Ramos (cell line): Measurements from ENCODE around the gene CPN2.

Experiments used
- in situ Hi-C: fragments of 300-500 bp; cut with MboI; formaldehyde crosslinking; loops from one replicate; pipeline ENCODE4 v1.14.3; 2022; ENCODE audit warnings: low sequenced_read_pairs; ENCODE audit not compliant: unreplicated experiment

The CPN2 gene

DNA sequence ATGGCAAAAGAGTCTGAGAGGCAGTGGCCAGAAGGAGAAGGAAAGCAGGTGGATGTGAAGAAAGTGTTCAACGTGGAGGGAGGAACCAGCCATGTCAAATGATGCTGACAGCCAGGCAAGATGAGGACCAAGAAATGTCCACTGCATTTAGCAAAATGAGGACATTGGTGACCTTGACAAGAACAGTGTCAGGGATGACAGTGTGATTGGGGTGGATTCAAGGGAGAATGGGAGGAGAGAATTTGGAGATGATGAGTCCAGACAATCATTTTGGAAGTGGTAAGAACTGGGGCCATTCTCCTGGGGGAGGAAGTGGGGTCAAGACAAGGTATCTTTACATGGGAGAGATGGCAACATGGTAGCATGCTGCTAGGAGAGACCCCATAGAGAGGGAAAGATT lies 47.4 kb downstream of the CPN2 start:
- in situ Hi-C loops: no loop called here

DNA sequence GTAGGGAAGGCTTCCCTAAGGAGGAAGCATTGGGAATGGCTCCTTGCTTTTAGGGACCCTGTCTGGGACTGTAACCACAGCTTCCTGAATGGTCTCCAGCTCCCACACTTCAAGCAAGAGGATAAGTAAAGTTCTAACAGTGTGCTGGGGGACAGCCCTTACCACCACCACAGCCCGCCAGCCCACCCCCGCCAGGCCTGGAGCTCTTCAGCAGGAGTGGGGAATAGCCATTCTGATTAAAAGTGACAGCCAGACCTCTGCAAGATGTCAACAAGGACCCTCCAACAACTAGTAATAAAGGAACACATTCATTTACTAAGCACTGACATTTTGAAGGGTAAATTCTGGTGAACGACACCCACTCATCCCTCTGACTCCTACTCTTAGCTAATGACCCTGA lies 49.4 kb downstream of the CPN2 start:
- in situ Hi-C loops: no loop called here

DNA sequence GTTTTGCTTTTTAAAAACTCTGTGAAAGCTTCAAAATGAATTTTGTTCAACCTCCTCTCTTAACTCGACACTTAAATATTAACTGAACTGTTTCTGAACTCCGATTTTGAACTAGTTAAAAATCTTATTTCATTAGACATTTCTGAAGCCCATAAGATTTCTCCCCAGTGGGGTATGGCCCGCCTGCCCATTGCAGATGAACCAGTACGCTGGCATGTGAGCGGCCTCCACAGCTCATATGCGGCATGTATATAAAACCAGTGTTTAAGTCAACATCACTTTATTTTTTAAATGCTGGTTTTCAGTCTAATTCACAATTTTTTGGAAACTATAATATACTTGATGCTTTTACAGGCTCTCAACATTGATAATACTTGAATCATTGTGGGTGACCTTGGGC lies 50.2 kb downstream of the CPN2 start:
- in situ Hi-C loops: no loop called here

DNA sequence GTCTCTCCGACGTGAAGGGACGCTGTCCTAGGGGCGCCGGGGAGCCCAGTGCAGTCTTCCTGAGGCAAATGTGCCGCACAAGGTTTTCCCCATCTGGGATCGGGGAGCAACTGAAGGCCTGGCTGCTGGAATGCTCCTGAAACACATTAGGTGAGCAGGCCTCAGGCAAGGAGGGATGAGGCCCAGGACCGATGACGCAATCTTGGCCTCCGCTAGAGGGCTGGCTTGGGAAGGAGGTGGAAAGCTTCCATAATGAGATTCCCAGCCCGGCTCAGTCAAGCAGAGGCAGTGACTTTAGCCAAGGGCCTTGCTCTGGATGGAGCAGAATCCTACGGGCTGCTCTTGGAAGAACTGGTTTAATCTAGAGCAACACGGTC lies 50.8 kb downstream of the CPN2 start:
- in situ Hi-C loops: no loop called here

DNA sequence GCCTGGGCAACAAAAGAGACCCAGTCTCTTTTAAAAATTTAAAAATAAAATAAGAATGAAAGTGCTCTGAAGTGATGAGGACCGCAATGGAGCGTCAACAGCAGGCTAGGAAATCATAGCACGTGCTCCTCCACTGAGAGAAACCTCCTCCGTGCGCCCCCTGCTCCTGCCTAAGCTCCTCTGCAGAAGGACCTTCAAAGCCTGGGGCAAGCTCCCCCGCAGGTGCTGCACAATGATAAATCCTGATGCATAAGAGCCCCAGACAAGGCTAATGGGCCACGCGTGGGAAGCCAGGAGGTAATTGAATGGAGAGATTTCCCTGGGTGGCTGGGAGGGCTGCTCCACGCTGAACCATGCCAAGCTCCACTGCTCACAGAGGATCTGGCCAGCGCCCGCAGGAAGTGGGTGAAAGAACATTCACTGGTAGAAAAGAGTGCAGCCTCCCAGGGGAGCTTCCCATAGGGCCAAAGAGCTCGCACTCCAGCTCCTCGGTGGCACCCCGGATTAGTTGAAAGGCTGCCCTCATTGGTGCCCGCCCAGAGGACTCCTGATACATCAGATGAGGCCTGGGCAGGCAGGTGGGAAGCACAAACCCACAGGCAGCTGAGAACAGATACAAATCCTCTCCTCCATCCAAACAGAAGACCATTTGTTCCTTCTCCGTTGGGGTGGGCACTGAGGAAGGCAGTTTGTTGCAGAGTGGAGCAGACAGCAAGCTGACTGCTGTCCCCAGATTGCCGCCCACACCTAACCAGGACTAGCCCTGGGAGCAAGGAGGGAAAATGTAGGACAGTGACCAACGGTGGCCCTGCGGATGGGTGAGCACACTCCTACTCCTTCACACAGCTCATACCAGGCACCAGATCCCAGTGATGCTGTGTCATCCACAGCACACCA lies 52.5 kb downstream of the CPN2 start:
- in situ Hi-C loops: no loop called here

DNA sequence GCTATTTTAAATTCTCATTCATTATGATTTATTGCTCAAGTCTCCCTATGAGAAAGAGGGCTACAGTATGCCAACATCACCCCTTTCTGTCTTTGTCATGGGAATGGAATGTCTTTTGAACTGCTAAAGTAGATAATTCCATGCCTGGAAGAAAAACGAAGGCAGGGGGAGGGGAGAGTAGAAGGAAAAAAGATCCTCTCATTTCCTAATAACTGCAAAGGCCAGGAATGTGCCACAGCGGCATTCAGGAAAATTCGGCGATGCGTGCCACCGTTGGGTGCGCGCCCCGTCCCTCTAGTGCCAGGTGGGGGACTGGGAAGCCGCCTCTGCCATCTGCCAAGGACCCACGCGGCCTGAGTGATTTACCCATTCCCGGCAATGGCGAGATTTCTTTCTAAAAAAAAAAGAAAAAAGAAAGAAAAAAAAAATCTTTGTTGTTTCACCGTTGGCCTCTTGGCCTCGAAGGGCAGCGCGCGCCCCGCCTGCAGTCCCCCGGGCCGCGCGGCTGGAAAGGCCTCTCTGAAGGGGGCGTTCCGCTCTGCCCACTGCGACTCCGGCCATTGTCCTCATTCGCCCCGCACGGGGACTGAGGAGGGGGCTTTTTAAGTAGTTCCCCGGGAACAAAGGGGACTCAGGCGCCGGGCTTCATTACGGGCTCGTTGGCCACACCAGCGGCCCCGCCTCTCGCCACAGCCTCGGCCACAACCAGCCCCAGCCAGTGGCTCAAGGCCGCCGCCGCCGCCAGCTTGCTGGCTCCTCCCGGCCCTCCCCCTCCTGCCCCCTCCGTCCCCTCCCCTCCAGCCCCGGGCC lies 54.5 kb downstream of the CPN2 start:
- in situ Hi-C loops: no loop called here

DNA sequence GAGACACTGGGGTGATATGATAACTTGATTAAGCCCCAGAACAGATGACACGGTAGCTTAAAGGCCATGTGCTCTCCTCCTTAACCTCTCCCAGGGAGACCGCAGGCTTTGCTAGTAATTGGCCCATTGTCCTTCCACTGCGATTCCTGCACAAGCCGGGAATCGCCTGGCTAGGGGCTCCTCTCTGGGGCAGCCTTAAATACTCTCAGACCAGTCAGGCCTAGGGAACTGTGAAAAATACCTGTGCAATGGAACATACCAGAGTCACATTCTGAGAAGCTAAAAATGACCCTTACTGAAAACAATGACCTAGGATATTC lies 56.3 kb downstream of the CPN2 start:
- in situ Hi-C loops: no loop called here

DNA sequence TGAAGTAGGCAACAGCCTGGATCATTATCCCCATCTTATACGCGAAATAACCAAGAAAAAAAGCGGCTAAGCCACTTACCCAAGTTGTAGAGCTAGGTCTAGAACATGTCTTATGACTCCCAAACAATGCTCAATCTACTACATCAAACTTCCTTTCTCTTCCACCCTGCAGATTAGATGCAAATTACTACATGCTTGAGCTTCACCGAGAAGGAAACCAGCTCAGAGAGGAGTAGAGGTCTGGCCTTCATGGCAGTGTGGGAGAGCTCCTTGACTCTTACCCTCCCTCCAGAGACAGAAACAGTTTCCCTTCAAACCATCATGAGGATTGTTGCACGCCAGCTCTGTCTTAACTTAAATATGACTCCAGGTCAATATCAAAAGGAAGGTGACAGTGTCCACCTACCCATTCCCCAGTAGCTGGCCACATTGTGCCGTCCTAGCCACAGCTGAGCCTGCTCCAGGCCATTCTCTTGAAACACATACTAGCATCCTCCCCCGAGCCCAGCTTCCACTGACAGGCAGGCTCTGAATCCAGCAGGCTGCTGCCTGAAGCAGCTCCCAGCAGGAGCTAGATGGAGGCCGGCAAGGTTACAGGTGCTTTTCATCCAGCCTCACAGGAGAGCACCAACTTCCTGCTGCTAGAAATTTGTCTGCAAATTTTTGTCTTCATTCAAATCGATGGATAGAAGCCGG lies 56.8 kb downstream of the CPN2 start:
- in situ Hi-C loops: no loop called here

DNA sequence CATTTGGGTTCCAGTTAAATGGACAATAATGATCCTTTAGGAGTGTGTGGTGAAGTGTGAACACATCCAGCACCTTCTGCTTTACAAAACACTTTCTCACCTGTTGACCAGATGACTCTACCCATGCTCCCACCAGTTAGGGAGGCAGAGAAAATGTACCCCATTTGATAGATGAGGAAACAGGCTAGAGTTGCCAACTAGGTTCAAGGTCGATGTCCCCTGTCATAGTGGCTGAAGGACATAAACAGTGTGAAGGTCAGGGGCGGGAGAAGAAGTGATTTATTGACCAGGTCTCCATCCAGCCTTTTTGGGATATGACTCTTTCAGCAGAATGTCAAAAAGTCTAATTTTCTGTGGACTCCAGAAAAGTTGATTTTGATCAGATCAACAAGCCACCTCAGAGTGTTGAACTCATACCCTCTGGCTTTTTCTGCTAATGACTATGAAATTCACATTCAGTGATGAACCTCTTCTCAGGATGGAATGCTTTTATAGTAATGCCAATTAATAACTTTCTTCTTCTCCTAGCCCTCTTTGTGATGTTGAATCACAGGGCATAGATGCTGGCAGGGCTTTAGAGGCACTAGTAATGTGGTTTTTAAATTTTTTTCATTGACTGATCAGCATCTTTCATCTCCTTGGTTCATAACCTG lies 57.5 kb downstream of the CPN2 start:
- in situ Hi-C loops: no loop called here

DNA sequence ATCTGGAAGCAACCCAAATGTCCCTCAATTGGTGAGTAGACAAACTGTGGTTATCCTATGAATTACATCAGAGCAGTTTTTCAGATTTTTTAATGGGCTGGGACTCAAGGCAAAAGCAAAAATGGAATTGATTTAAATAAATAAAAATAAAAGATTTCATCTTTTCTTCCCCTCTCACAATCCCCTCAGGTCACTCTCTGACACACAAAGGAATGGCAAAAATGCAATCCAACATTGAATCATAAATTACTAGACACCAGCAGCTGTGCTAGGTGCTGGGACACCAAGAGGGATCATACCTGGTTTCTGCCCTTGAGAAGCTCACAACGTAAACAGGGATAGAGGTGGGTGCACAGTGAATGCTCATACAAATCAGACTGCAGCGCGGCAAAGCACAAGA lies 58.8 kb downstream of the CPN2 start:
- in situ Hi-C loops: no loop called here
